SU-DHL-6 (cell line): Measurements from ENCODE around the gene SNX2.

Experiments used
- H2AFZ ChIP-seq: fragments of 200-600 bp; sonication (generic); 2 replicates; pipeline ENCODE4 v1.6.1; 2014; ENCODE audit warnings: low read depth, mild to moderate bottlenecking, moderate library complexity, mixed read lengths, antibody characterized with exemption, low read length; ENCODE audit not compliant: severe bottlenecking
- H3F3A ChIP-seq: fragments of 200-600 bp; shearing (Covaris generic); 2 replicates; pipeline ENCODE4 v1.6.0; 2016; ENCODE audit warnings: antibody characterized with exemption, mild to moderate bottlenecking; ENCODE audit not compliant: insufficient read depth
- H3K27ac ChIP-seq: fragments of 200-600 bp; sonication (generic); 2 replicates; pipeline ENCODE4 v1.5.1; 2016; ENCODE audit warnings: low read depth, mild to moderate bottlenecking, low read length, moderate library complexity, mixed read lengths
- H3K27me3 ChIP-seq: fragments of 200-600 bp; sonication (generic), shearing (Covaris generic); 2 replicates; pipeline ENCODE4 v1.6.0; 2014; ENCODE audit warnings: mild to moderate bottlenecking, low read length
- H3K36me3 ChIP-seq: fragments of 200-600 bp; sonication (generic); 2 replicates; pipeline ENCODE4 v1.6.1; 2014; ENCODE audit warnings: mild to moderate bottlenecking, low read length, mixed read lengths
- H3K4me2 ChIP-seq: fragments of 300-600, 200-600 bp; shearing (Covaris generic), sonication (generic); 2 replicates; pipeline ENCODE4 v1.6.0; 2014; ENCODE audit warnings: low read length, low read depth, mild to moderate bottlenecking; ENCODE audit not compliant: poor library complexity, severe bottlenecking
- H3K4me3 ChIP-seq: fragments of 200-600 bp; sonication (generic); 2 replicates; pipeline ENCODE4 v1.5.1; 2014; ENCODE audit warnings: antibody characterized with exemption, low read length, mild to moderate bottlenecking, mixed read lengths; ENCODE audit not compliant: insufficient read depth, poor library complexity, severe bottlenecking
- H3K79me2 ChIP-seq: fragments of 200-600 bp; sonication (generic); 2 replicates; pipeline ENCODE4 v1.6.1; 2014; ENCODE audit warnings: mild to moderate bottlenecking, low read length, moderate library complexity; ENCODE audit not compliant: insufficient read depth
- H3K9ac ChIP-seq: fragments of 200-600 bp; sonication (generic); 2 replicates; pipeline ENCODE4 v1.7.0; 2014; ENCODE audit warnings: mild to moderate bottlenecking, low read length
- H3K9me2 ChIP-seq: fragments of 200-600 bp; sonication (generic); replicated peaks from 2 replicates; pipeline ENCODE4 v1.6.1; 2014; ENCODE audit warnings: low read length; ENCODE audit not compliant: insufficient read depth
- H3K9me3 ChIP-seq: fragments of 200-600 bp; sonication (generic); 2 replicates; pipeline ENCODE4 v1.6.1; 2014; ENCODE audit warnings: low read length, mixed read lengths; ENCODE audit not compliant: insufficient read depth
- H4K20me1 ChIP-seq: fragments of 200-600 bp; sonication (generic); 2 replicates; pipeline ENCODE4 v1.6.1; 2014; ENCODE audit warnings: low read depth, mild to moderate bottlenecking, antibody characterized with exemption, low read length, moderate library complexity, mixed read lengths
- CTCF ChIP-seq: fragments of 200-600 bp; sonication (generic); IDR thresholded peaks from one replicate; pipeline ENCODE4 v1.5.1; 2017; ENCODE audit warnings: antibody characterized with exemption, mild to moderate bottlenecking, low read length, moderate library complexity; ENCODE audit not compliant: insufficient read depth, poor library complexity, severe bottlenecking
- EZH2phosphoT487 ChIP-seq: fragments of 200-600 bp; sonication (generic), shearing (Covaris generic); conservative IDR thresholded peaks from 2 replicates; pipeline ENCODE4 v1.6.1; 2018; ENCODE audit warnings: mild to moderate bottlenecking, antibody characterized with exemption, low read length, moderate library complexity, mixed read lengths

Gene SNX2

GRCh38 chr5:122839731-122840130 lies 64.9 kb downstream of the SNX2 start:
- Histone ChIP-seq H4K20me1 (no peaks in the 10 kb centered on the region), H3K79me2 (no peaks in the 10 kb centered on the region), H3F3A (no peaks in the 10 kb centered on the region), H3K9ac (no peak overlapping the region), H3K4me3 (no peak overlapping the region), H2AFZ (no peak overlapping the region), H3K27ac (no peak overlapping the region), H3K27me3 (no peaks in the 10 kb centered on the region), H3K36me3 (no peaks in the 10 kb centered on the region), H3K4me2 (no peak overlapping the region), H3K9me3 (no peaks in the 10 kb centered on the region), H3K9me2 (no peaks in the 10 kb centered on the region)
- TF ChIP-seq CTCF (no peak), EZH2phosphoT487 (no peak)

GRCh38 chr5:122842016-122842580 lies 67.2 kb downstream of the SNX2 start:
- TF ChIP-seq CTCF, result no peak
- no peak for TF ChIP-seq EZH2phosphoT487
- Histone ChIP-seq H3K27me3 (no peaks in the 10 kb centered on the region), H3K36me3 (no peaks in the 10 kb centered on the region), H3K79me2 (no peaks in the 10 kb centered on the region), H3F3A (peaks cover 12% of the 10 kb centered on the region; the same call in 1 of the 2 replicates), H3K9me2 (no peaks in the 10 kb centered on the region), H3K9ac (no peak overlapping the region), H3K27ac (no peak overlapping the region), H3K9me3 (no peaks in the 10 kb centered on the region), H4K20me1 (no peaks in the 10 kb centered on the region), H3K4me3 (no peak overlapping the region), H3K4me2 (no peak overlapping the region), H2AFZ (no peak overlapping the region)

GRCh38 chr5:122844136-122844909 lies 69.4 kb downstream of the SNX2 start:
- Histone ChIP-seq H3K4me3 (peak overlapping the region; percentile 56), H3K79me2 (no peaks in the 10 kb centered on the region), H3K9me3 (no peaks in the 10 kb centered on the region), H4K20me1 (no peaks in the 10 kb centered on the region), H3K4me2 (peak overlapping the region; percentile 95), H3K27me3 (no peaks in the 10 kb centered on the region), H3K9me2 (no peaks in the 10 kb centered on the region), H3K36me3 (no peaks in the 10 kb centered on the region), H2AFZ (peak overlapping the region; percentile 99), H3F3A (peaks cover 12% of the 10 kb centered on the region; the same call in 1 of the 2 replicates), H3K9ac (peak overlapping the region; percentile 64), H3K27ac (no peak overlapping the region)
- no peak for TF ChIP-seq CTCF
- TF ChIP-seq EZH2phosphoT487, result no peak
